PC-3 (cell line): ENCODE data around the gene CIC. TPM values are rescaled to one million over a fixed set of nuclear protein-coding genes. Genes with fewer than 3 reads are reported as not detected.

ENCODE experiments used
- ATAC-seq: fragments of 200-7000 bp; cut with Tn5 transposase; 2 replicates; pipeline ENCODE4 v1.9.1; 2020; ENCODE audit warnings: mild to moderate bottlenecking, moderate library complexity
- BruUV-seq: library from RNA; stranded (reverse); fragments of 400-500 nt; replicated peaks from 2 replicates; lab custom pipeline; 2021; lab: Mats Ljungman, UMichigan
- CTCF ChIA-PET: fragments of 300-600 bp; sonication (Branson Sonifier 250); formaldehyde crosslinking; loops from one replicate; lab custom pipeline; 2022; ENCODE audit warnings: antibody characterized with exemption; lab: Charles Lee
- POLR2A ChIA-PET: fragments of 300-600 bp; sonication (Branson Sonifier 250); formaldehyde crosslinking; loops from one replicate; lab custom pipeline; 2022; ENCODE audit warnings: antibody characterized with exemption; ENCODE audit not compliant: unreplicated experiment; lab: Charles Lee
- DNase-seq: peaks from one replicate; pipeline ENCODE4 v3.0.0-alpha.2; 2015
- H2AFZ ChIP-seq: fragments of 300-600 bp; sonication (generic); 2 replicates; pipeline ENCODE4 v1.6.0; 2016; ENCODE audit warnings: antibody characterized with exemption, low read length
- H3F3A ChIP-seq: fragments of 300-600 bp; sonication (generic); one replicate; pipeline ENCODE4 v1.6.0; 2017; ENCODE audit warnings: antibody characterized with exemption, low read length, control low read depth, mild to moderate bottlenecking; ENCODE audit not compliant: unreplicated experiment
- H3K27ac ChIP-seq: fragments of 300-600 bp; sonication (generic); 2 replicates; pipeline ENCODE4 v1.5.1; 2016; ENCODE audit warnings: mild to moderate bottlenecking, low read length
- H3K27me3 ChIP-seq: fragments of 300-600 bp; sonication (generic); 2 replicates; pipeline ENCODE4 v1.6.1; 2016; ENCODE audit warnings: low read length, mixed read lengths
- H3K36me3 ChIP-seq: fragments of 300-600 bp; sonication (generic); 2 replicates; pipeline ENCODE4 v1.6.1; 2016; ENCODE audit warnings: low read depth, mixed run types, low read length, mixed read lengths
- H3K4me1 ChIP-seq: fragments of 300-600 bp; sonication (generic); 2 replicates; pipeline ENCODE4 v1.5.1; 2016; ENCODE audit warnings: low read length; ENCODE audit not compliant: insufficient read depth
- H3K4me2 ChIP-seq: fragments of 300-600 bp; sonication (generic); 2 replicates; pipeline ENCODE4 v1.6.0; 2016; ENCODE audit warnings: low read length
- H3K4me3 ChIP-seq: fragments of 300-600 bp; sonication (generic); 2 replicates; pipeline ENCODE4 v1.5.1; 2016; ENCODE audit warnings: mild to moderate bottlenecking, low read length, mixed read lengths
- H3K79me2 ChIP-seq: fragments of 300-600 bp; sonication (generic); 2 replicates; pipeline ENCODE4 v1.6.1; 2017; ENCODE audit warnings: low read length, mixed read lengths
- H3K9ac ChIP-seq: fragments of 300-600 bp; sonication (generic); 2 replicates; pipeline ENCODE4 v1.6.0; 2016; ENCODE audit warnings: mild to moderate bottlenecking, low read length
- H3K9me2 ChIP-seq: fragments of 300-600 bp; sonication (generic); replicated peaks from 2 replicates; pipeline ENCODE4 v1.6.1; 2016; ENCODE audit warnings: mixed run types, low read length, mixed read lengths
- H3K9me3 ChIP-seq: fragments of 300-600 bp; sonication (generic); 2 replicates; pipeline ENCODE4 v1.6.1; 2016; ENCODE audit warnings: low read length, mixed read lengths
- H4K20me1 ChIP-seq: fragments of 300-600 bp; sonication (generic); 2 replicates; pipeline ENCODE4 v1.6.1; 2016; ENCODE audit warnings: low read length, mixed read lengths
- EZH2 ChIP-seq: fragments of 300-600 bp; sonication (generic); IDR thresholded peaks from one replicate; pipeline ENCODE4 v1.6.1; 2017; ENCODE audit warnings: antibody characterized with exemption, mild to moderate bottlenecking, low read length; ENCODE audit not compliant: unreplicated experiment
- EZH2phosphoT487 ChIP-seq: fragments of 300-600 bp; sonication (generic); IDR thresholded peaks from 2 replicates; pipeline ENCODE4 v1.6.1; 2018; ENCODE audit warnings: mild to moderate bottlenecking, antibody characterized with exemption, low read length, borderline replicate concordance
- intact Hi-C: fragments of 100-400 bp; cut with micrococcal nuclease; formaldehyde crosslinking; loops from 2 replicates; pipeline ENCODE4 v1.9.0; 2023
- total RNA-seq: library from RNA; depleted of rRNA; stranded (reverse); fragments of >200 nt; gene quantifications from 2 replicates; pipeline ENCODE4 v1.2.3, GENCODE V29; 2014
- TF ChIP-seq, protein P1 (sequence below): fragments of 300-600 bp; sonication (generic); conservative IDR thresholded peaks from 2 replicates; pipeline ENCODE4 v1.5.1; 2017; ENCODE audit warnings: antibody characterized with exemption, low read depth, mild to moderate bottlenecking, low read length

Gene CIC
- total RNA-seq, 1 experiment from 2014 or later: 9.8 TPM

DNA sequence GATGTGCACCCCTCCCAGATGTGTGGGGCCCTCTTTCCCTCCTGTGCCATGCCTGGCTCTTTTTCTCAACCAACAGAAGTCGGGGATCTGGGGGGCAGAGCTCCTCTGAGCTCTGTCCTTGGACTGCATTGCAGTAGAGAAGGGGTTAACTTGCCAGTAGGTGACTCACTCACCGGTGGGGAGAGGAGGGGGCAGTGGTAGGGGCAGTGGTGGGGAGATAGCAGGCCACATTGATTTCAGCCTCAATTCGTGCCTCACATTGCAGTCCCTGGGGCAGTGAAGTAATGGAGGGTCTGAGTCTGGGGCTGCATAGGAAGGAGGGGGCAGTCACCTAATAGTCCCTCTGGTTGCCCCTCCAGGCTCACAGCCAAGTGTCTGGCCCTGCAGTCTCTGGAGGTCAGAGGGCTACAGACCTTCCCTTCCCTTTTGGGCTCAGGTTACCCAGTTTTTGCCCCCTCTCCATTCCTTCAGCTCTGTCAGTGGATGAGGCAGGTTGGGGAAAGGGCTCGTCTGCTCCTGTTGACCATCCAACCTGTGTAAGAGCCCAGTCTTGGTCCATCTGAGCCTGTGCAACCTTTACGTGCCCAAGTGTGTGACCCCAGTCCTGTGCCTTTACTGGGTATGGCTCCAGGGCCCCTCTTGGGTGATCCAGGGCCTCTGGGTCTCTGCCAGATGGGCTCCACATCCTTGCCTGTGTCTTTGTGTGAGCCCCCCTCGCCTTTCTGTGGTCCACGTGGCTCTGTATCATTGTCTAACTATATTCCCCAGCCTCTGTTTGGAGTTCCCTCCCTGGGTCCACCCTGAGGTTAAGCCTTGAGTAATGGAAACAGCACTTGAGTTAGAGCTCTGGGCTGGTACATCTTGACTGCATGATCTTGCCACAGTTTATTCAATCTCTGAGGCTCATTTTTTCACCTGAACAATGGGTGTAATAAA lies 13.0 kb downstream of the CIC start:
- no peak overlapping the region for H3K4me2 ChIP-seq
- H3K27ac ChIP-seq: no peak overlapping the region
- no peaks in the 10 kb centered on the region for H4K20me1 ChIP-seq
- H3F3A ChIP-seq: no peaks in the 10 kb centered on the region
- no peaks in the 10 kb centered on the region for H3K9me2 ChIP-seq
- BruUV-seq: no TSS peak
- H3K4me1 ChIP-seq: no peaks in the 10 kb centered on the region
- no peak for TF ChIP-seq EZH2phosphoT487
- TF ChIP-seq, protein P1, sequence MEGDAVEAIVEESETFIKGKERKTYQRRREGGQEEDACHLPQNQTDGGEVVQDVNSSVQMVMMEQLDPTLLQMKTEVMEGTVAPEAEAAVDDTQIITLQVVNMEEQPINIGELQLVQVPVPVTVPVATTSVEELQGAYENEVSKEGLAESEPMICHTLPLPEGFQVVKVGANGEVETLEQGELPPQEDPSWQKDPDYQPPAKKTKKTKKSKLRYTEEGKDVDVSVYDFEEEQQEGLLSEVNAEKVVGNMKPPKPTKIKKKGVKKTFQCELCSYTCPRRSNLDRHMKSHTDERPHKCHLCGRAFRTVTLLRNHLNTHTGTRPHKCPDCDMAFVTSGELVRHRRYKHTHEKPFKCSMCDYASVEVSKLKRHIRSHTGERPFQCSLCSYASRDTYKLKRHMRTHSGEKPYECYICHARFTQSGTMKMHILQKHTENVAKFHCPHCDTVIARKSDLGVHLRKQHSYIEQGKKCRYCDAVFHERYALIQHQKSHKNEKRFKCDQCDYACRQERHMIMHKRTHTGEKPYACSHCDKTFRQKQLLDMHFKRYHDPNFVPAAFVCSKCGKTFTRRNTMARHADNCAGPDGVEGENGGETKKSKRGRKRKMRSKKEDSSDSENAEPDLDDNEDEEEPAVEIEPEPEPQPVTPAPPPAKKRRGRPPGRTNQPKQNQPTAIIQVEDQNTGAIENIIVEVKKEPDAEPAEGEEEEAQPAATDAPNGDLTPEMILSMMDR: no peak
- TF ChIP-seq EZH2: no peak
- H3K79me2 ChIP-seq: no peaks in the 10 kb centered on the region
- H3K4me3 ChIP-seq: no peak overlapping the region
- no peaks in the 10 kb centered on the region for H3K36me3 ChIP-seq
- ATAC-seq: no peak
- ChIA-PET POLR2A (no interaction called here), CTCF (no interaction called here)
- intact Hi-C loops: no loop called here
- no peaks in the 10 kb centered on the region for H3K9me3 ChIP-seq
- DNase-seq: no peak
- H3K27me3 ChIP-seq: no peaks in the 10 kb centered on the region
- no peak overlapping the region for H3K9ac ChIP-seq
- no peak overlapping the region for H2AFZ ChIP-seq

GRCh38 chr19:42282819-42283187 lies 13.8 kb downstream of the CIC start:
- intact Hi-C loops: no loop called here

More at GRCh38 chr19:42282819-42283187, 13.8 kb downstream of the CIC start:
- no peak overlapping the region for H3K4me3 ChIP-seq
- H3K9me2 ChIP-seq: no peaks in the 10 kb centered on the region
- ChIA-PET POLR2A (no interaction called here), CTCF (no interaction called here)
- DNase-seq (no peak), ATAC-seq (no peak)
- no peaks in the 10 kb centered on the region for H3F3A ChIP-seq
- no peaks in the 10 kb centered on the region for H3K27me3 ChIP-seq
- TF ChIP-seq EZH2 (no peak), EZH2phosphoT487 (no peak)
- TF ChIP-seq, protein P1: no peak
- H4K20me1 ChIP-seq: no peaks in the 10 kb centered on the region
- no TSS peak for BruUV-seq
- H3K4me1 ChIP-seq: no peaks in the 10 kb centered on the region
- no peaks in the 10 kb centered on the region for H3K36me3 ChIP-seq
- no peaks in the 10 kb centered on the region for H3K79me2 ChIP-seq
- H3K27ac ChIP-seq: no peak overlapping the region
- H3K9ac ChIP-seq: no peak overlapping the region
- no peak overlapping the region for H3K4me2 ChIP-seq
- no peaks in the 10 kb centered on the region for H3K9me3 ChIP-seq
- H2AFZ ChIP-seq: no peak overlapping the region
